ENCODE results near the gene PLD3.
"Not testable (repeated sequence)": the region's sequence is repeated elsewhere in the genome, so short reads cannot be mapped to it uniquely, and the experiment has no call there.

The PLD3 gene

DNA sequence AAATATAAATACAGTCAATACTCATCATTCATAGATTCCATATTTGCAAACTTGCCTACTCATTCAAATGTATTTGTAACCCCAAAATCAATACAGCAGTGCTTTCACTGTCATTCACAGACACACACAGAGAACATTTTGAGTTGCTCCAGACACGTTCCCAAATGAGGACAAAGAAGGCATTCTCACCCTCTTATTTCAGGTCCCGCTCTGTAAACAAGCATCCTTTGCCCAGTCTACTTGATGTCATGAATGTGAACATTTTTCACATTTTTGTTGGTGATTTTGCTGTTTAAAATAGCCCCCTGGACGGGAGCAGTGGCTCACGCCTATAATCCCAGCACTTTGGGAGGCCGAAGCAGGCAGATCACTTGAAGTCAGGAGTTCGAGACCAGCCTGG, 15.8 kb upstream of the PLD3 start:
- no peak for DNase-seq (ENCODE audit: extremely low read depth in 1 of 2, low read depth in 1 of 2)

DNA sequence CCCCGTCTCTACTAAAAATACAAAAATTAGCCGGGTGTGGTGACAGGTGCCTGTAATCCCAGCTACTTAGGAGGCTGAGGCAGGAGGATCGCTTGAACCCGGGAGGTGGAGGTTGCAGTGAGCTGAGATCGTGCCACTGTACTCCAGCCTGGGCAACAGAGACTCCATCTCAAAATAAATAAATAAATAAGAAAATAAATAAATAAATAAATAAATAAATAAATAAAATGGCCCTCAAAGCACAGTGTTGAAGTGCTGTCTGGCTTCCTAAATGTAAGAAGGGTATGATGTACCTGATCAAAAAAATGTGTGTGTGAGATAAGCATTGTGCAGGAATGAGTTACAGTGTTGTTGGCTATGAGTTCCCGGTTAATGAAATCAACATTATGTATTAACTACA, 15.4 kb upstream of the PLD3 start:
- DNase-seq (ENCODE audit: extremely low read depth in 1 of 2, low read depth in 1 of 2) = not testable (repeated sequence)

DNA sequence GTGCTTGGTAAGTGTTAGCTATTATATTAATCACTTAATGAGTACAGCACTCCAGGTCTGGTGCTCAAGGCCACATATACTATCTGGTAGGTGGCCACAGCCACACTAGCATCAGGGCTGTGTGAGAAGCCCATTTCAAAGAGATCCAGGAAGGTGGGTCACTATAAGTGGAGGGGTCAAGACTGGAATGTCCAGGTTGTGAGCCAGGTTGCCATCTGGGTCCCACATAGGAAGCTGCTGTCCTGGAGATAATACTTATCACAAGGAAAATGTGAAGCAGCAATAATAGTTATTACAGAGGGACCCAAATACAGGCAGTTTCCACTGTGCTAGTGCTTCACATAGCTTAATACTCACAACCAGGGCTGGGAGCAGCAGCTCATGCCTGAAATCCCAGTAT, 13.4 kb upstream of the PLD3 start:
- DNase-seq (ENCODE audit: extremely low read depth in 1 of 2, low read depth in 1 of 2) = no peak

DNA sequence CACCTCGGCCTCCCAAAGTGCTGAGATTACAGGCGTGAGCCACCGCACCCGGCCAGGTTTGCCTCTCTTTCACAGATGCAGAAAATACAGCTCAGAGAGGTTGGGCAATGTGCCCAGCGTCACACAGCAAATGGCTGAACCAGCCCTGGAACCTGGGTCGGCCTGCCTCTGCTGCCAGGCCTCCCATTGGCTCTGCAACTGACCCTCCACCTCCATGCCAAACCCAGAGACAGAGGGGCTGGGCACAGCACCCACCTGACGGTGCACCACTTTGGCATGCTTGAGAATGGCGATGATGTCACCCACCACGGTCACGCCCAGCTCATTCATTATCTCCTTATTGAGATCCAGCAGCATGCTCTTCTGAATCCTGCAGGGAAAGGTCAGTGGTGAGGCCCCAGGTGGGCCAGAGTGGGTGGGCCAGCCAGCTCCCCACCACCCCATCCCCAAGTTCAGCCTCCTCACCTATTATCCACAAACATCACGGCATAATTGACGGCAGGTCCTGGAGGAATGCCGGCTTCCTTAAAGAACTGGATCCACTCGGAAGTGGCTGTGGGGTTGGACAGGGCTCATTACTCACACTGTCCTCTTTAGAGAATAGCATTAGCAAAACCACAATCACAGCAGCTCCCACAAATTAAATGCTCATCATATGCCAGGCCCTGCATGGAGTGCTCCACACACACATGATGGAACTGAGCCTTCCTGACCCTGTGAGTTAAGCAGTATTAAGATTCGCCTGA, 12.5 kb upstream of the PLD3 start:
- DNase-seq (ENCODE audit: extremely low read depth in 1 of 2, low read depth in 1 of 2) = no peak

DNA sequence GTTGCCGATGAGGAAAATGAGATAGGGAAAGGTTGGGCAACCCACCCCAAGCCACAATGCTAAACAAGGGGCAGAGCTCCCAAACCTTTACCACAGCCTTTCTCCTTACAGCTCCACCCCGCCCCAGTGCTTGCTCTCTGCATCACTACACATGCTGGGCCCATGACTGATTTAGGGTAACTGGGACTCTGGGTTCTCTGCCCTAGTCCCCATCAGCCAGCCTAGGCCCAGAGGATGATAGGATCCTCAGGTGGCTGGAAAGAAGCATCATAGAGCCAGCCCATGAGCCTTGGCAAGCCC, 11.9 kb upstream of the PLD3 start:
- DNase-seq (ENCODE audit: extremely low read depth in 1 of 2, low read depth in 1 of 2) = no peak

DNA sequence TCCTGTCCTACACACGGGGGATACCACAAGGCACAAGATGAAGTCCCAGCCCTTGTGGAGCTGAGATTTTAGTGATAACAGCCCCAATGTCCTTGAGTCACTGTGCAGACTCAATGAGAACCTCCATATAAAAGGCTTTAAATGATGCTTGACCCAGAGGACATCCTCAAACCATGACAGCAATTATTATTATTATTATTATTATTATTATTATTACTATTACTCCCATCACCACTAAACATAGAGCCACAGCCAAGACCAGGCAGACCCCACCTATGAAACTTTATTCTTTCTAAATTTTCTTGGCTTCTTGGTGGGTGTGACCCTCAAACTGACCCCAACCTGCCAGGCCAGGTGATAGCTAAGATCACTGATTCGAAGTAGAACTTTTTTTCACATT, 11.4 kb upstream of the PLD3 start:
- DNase-seq (ENCODE audit: extremely low read depth in 1 of 2, low read depth in 1 of 2) = no peak

DNA sequence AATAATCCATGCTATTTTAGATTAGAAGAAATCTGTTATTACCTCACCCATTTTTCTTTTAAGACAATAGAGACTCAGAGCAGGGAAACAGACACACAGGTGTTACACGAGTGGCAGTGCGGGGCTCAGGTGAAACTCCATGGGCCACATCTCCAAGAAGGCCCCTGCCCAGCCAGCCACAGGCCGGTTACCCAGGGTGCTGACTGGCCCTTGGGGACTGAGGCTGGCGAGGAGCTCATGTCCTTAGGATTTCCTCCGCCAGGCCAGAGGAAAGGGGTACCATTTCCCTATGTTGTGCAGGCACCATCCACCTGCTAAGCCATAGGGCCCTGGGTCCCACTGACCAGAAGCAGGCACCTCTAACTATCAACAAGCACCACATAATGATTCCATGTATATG, 10.9 kb upstream of the PLD3 start:
- no peak for DNase-seq (ENCODE audit: extremely low read depth in 1 of 2, low read depth in 1 of 2)

DNA sequence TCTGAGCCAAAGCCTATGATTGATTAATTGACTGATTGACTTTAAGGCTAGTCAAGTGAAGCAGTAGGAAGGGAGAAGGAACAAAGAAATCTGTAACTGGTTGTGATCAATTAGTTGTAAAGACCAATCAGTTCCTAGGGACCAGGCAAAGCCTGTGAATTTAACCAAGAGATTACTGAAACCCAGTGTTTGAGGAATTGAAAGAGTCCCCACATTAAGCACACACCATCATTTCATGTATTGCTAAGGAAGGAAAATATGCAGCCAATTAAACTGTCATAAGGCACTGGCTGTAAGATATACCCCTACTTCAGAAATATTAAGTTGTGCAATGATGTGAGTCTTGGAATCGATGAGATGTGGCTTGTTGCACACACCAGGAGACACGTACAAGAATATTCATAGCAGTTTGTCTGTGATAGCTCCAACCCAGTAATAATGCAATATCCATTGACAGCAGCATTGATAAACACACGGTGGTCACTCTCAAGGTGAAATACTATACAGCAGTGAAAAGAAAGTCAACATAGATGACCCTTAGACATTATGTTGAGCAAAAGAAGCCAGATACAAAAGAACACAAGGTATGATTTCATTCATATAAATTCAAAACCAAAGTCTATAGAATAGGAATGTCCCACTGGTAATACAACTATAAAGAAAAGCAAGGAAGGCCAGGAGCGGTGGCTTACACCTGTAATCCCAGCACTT, 9.3 kb upstream of the PLD3 start:
- DNase-seq (ENCODE audit: extremely low read depth in 1 of 2, low read depth in 1 of 2) = no peak

DNA sequence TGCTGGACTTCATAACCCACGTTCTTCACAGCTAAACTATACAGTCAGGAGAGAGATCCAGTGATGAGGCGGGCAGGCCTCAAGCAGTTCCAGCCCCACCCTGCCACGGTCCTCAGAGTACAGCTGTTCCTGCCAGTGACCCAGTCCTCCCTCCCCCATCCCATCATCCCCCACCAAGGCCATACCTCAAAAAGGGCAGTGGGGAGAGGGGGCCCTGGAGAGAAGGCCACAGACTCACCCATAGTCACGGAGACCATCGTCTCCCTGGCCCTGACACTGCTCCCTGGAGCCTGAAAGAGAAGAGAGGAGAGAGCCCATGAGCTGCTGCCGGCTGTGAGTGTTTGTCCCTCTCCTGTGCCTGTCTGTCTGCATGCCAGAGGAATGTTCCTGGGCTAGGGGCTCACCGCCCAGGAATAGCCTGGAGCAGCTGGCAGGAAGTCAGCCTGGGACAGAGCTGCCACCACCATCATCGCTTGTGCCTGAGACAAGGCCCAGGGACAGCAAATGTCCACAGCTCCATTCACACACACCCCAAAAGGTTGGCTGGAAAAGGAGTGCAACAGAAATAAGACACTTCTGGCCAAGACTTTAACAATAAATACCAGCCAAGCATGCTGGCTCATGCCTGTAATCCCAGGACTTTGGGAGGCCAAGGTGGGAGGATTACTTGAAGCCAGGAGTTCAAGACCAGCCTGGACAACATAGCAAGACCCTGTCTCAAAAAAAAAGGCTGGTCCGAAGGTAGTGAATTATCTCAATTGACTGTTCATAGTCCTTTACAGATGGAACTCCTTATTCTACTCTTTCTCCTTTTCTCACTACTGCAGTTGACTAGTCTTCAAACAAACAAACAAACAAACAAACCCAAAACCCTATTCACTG, 6.7 kb upstream of the PLD3 start:
- no peak for DNase-seq (ENCODE audit: extremely low read depth in 1 of 2, low read depth in 1 of 2)

DNA sequence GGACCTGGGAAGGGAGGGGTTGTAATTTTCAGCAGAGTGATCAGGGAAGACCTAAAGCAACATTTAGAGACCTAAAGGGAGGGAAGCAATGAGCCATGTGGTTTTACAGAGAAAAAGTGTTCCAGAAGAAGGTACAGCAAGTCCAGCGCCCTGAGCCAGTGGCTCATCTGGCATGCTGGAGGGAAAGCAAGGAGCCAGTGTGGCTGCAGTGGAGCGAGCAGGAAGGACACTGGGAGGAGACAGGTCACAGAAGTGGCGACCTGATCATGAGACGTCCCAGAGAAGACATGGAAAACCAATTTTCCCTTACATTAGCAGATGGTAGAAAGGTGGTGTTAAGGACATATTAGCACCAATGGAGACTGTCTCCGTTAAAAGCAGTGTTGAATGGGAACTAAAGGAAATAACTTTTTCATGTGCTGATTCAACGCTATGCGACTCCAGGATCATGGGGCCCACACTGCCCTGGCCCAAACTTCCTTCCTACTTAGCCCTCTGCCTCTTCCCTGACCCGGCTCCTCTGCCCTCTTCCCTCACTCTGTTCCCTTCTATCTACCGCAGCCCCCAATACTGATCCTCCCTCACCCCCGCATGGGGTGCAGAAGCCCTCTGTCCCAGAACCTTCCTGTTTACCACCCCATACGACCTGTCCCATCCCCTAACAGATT, 5.7 kb upstream of the PLD3 start:
- no peak for DNase-seq (ENCODE audit: extremely low read depth in 1 of 2, low read depth in 1 of 2)

DNA sequence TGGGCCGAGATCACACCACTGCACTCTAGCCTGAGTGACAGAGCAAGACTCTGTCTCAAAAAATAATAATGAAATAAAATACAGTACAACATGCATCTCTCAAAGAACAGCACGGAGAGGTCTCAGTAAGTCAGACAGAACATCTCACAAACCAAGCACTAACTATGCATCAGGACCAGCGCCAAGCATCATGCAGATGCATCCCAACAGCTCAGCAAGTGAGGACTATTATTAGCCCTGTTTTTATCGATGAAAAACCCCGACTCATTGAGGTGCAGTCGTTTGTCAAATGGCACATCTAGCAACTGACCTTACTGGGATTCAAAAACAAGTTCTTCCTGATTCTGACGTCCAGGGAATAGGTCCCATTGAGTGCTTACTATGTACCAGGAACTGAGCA, 4.1 kb upstream of the PLD3 start:
- no peak for DNase-seq (ENCODE audit: extremely low read depth in 1 of 2, low read depth in 1 of 2)

DNA sequence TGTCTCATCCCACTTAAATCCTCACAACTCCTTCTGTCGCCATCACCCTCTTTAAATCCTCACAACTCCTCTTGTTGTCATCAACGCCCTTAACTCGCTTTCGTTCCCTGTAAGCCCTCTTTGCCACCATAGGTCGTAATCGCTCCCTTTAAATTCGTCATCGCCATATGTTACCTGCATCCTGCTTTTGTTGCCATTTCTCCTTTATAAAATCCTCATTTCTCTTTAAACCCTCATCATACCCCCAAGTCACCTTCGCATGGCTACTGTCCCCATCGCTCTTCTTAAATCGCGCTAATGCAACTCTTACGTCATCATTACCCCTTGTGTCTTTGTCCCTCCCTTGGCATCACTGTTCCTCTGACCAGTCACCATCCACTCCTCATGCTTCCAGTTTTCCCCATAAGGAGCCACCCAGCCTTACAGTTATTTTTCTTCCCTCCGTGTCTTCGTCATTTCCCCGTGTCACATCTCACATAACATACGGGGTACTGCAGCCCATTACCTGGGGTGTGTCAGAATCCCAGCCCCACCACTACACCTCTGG, 539 bp downstream of the PLD3 start:
- no peak for DNase-seq (ENCODE audit: extremely low read depth in 1 of 2, low read depth in 1 of 2)

DNA sequence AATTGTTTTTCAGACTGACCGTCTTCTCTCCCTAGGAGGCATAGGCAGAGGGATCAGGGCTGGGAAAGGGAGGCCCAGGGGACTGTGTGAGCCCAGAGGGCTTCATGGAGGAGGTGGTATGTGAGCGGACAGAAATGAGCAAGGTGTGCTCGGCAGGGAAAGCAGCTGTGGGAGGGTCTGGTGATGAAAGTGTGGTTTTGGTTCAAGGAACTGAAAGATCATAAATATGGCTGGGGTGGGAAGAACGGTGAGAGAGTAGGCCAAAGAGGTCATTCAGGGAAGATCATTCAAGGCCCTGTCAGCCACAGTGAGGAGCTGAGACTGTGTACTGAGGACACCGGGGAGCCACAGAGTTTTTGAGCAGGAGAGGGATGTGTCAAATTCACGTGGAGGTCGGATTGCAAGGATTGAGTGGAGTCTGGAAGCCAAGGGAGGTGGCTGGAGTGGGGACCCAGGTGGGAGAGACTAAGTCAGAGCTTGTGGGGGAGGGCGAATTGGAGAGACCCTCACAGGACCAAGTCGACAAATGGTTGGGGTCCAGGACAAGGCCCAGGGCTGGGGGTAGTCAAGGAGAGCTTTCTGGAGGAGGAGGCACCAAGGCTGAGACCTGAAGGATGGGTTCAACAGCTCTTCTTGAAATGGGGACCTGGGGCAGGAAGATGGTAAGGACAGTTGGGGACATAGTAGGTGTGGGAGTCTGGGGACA, 7.6 kb downstream of the PLD3 start:
- no peak for DNase-seq (ENCODE audit: extremely low read depth in 1 of 2, low read depth in 1 of 2)

DNA sequence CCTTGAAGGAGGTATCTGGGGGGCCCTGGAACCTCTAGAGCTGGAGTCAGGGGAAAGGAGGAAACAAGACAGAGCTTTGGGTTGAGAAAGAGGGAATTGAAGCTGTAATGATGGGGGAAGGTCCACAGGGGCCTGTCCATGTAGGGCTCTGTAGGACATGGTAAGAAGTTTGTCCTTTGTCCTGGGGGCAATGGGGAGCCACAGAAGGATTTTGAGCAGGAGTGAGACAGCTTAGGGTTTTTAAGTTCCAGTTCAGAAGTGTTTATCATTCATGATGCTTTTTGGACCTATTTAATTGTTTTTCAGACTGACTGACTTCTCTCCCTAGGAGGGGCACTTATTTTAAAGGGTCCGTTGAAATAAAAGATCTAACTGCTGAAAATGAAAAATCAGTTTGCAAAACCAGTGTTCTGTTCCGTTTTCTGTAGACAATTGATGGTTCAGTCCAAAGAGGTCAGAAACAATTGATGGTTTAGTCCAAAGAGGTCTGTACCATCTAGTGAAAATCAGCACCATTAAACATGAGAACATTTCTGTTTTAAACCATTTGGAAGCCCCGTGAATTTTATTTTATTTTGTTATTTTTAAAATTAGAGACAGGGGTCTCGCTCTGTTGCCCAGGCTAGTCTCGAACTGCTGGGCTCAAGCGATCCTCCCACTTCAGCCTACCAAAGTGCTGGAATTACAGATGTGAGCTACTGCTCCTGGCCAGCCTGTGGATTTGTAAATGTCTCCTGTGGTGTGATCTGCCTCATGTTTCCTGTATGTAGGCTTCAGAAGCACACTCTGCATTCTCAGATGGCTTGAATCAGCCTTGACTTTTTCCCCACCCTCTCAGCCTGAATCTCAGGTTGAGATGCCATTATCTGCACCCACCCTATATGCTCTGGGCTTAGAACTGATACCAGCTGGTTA, 8.4 kb downstream of the PLD3 start:
- DNase-seq (ENCODE audit: extremely low read depth in 1 of 2, low read depth in 1 of 2) = no peak

DNA sequence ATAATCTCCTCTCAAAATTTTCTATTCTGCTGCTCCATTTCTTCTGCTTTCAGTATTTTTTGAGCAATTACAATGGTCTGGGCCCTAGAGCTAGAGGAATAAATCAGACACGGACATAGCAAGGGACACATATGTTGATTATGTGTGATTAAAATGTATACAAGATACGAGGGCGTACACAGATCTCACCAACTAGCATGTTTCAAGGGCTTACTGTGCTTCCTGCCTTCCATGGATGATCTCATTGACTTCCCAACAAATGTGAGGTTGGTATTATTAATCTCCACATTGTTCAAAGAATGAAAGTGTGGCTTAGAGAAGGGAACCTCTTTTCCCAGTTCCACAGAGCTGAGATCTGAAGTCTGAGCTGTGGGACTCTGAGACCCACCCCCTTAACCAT, 9.1 kb downstream of the PLD3 start:
- DNase-seq (ENCODE audit: extremely low read depth in 1 of 2, low read depth in 1 of 2) = no peak

DNA sequence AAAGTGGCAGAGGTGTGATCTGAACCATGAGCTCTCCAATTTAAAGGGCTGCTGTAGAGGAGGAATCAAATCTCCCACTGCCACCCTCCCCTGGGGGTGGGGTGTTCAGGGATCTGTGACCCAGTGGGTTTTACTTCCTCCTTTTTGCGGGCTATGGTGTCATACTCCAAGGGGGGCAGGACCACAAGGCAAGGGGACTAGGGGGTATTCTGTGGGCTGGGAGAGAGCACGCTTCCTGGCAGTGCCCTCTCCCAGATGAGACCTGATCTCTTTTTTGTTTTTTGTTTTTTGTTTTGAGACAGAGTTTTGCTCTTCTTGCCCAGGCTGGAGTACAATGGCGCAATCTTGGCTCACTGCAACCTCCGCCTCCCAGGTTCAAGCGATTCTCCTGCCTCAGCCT, 10.3 kb downstream of the PLD3 start:
- no peak for DNase-seq (ENCODE audit: extremely low read depth in 1 of 2, low read depth in 1 of 2)

DNA sequence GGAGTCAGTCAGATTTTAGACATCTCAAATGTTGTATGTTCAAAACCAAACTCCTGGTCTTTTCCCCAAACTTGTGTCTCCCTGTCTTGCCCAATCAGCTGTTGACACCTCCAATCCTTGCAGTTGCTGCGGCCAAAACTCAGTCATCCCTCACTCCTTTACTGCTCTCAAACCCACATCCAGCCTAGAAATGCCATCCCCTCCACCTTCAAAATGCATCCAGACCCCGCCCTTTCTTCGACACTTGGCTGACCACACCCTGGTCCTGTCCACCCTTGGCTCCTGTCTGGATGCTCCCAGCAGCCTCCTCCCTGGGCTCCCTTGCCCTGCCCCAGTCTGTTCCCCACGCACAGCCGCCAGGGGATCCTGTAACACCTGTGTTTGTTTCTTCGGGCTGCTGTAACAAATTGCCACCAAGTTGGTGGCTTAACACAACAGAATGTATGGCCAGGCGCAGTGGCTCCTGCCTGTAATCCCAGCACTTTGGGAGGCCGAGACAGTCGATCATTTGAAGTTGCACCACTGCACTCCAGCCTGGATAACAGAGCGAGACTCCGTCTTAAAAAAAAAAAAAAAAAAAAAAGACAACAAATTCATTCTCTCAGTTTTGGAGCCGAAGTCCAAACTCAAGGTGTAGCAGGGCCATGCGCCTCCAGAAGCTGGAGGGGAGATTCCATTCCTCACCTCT, 11.7 kb downstream of the PLD3 start:
- DNase-seq (ENCODE audit: extremely low read depth in 1 of 2, low read depth in 1 of 2) = no peak

DNA sequence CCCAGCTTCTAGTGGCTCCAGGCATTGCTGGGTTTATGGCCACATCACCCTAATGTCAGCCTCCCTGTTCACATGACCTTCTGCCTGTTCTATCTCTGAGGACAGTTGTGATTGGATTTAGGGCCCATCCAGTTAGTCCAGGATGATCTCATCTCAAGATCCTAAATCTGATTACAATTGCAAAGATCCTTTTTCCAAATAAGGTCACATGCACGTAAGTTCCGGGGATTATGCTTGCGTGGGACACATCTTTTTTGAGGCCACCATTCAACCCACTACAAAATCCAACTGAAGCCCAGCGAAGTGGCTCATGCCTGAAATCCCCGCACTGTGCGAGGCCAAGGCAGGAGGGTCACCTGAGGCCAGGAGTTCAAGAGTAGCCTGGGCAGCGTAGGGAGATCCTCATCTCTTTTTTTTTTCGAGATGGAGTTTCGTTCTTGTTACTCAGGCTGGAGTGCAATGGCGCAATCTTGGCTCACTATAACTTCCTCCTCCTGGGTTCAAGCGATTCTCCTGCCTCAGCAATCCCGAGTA, 12.3 kb downstream of the PLD3 start:
- no peak for DNase-seq (ENCODE audit: extremely low read depth in 1 of 2, low read depth in 1 of 2)

DNA sequence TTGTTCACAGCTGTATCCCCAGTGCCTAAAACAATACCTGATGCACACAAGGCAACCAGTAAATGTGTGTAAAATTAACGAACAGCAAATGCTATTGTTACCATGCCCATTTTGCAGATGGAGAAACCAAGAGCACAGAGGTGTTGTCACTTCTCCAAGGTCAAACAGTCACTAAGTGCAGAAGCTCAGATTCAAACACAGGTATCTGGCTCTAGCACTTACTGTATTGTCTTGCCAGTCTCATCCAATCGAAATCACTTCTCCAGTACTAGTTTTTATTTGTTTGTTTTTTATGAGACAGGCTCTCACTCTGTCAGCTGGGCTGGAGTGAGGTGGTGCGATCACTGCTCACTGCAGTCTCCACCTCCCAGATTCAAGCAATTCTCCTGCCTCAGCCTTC, 13.7 kb downstream of the PLD3 start:
- no peak for DNase-seq (ENCODE audit: extremely low read depth in 1 of 2, low read depth in 1 of 2)
